Endothelial cell (in vitro differentiated cells): ENCODE data around the gene SYNDIG1. TPM values are rescaled to one million over a fixed set of nuclear protein-coding genes. Genes with fewer than 3 reads are reported as not detected.

Source experiments
- DNase-seq: peaks from one replicate; pipeline ENCODE4 v3.0.0; 2021; ENCODE audit warnings: low spot score
- H3K27ac Mint-ChIP-seq: one replicate; pipeline ENCODE4 v1.8.0; 2021; ENCODE audit warnings: mixed read lengths, inconsistent platforms; ENCODE audit not compliant: unreplicated experiment
- H3K27me3 Mint-ChIP-seq: one replicate; pipeline ENCODE4 v1.8.0; 2021; ENCODE audit warnings: mild to moderate bottlenecking, moderate library complexity, mixed read lengths, inconsistent platforms; ENCODE audit not compliant: unreplicated experiment
- H3K36me3 Mint-ChIP-seq: one replicate; pipeline ENCODE4 v1.8.0; 2021; ENCODE audit warnings: mild to moderate bottlenecking, low read depth, mixed read lengths, inconsistent platforms; ENCODE audit not compliant: unreplicated experiment
- H3K4me1 Mint-ChIP-seq: one replicate; pipeline ENCODE4 v1.8.0; 2021; ENCODE audit warnings: mild to moderate bottlenecking, mixed read lengths, inconsistent platforms; ENCODE audit not compliant: unreplicated experiment
- H3K4me3 Mint-ChIP-seq: one replicate; pipeline ENCODE4 v1.8.0; 2021; ENCODE audit warnings: mild to moderate bottlenecking, mixed read lengths, inconsistent platforms; ENCODE audit not compliant: unreplicated experiment
- H3K9me3 Mint-ChIP-seq: one replicate; pipeline ENCODE4 v1.8.0; 2021; ENCODE audit warnings: mixed read lengths, inconsistent platforms; ENCODE audit not compliant: unreplicated experiment
- CTCF ChIP-seq: fragments of 200-600 bp; sonication (generic); IDR thresholded peaks from one replicate; pipeline ENCODE4 v1.5.0; 2021; ENCODE audit warnings: antibody characterized with exemption; ENCODE audit not compliant: unreplicated experiment
- total RNA-seq: library from RNA; stranded (reverse); fragmentation: NEBNext Ultra II Directional; extraction: Animal tissue kit (Norgen Biotek cat#: 25700); gene quantifications from one replicate; pipeline ENCODE4 v1.2.1, GENCODE V29; 2021; ENCODE audit not compliant: unreplicated experiment

The SYNDIG1 gene
- total RNA-seq, 1 donor from 2014 or later: 8.1 TPM

GRCh38 chr20:24658920-24659660 is 189.7 kb downstream of the SYNDIG1 start:
- Mint-ChIP-seq H3K4me3 (no peak overlapping the region), H3K9me3 (no peaks in the 10 kb centered on the region), H3K4me1 (peaks cover 2% of the 10 kb centered on the region), H3K36me3 (peaks cover 7% of the 10 kb centered on the region), H3K27ac (no peak overlapping the region), H3K27me3 (peaks cover 3% of the 10 kb centered on the region)
- no peak for TF ChIP-seq CTCF
- no peak for DNase-seq

GRCh38 chr20:24659835-24660234 is 190.4 kb downstream of the SYNDIG1 start:
- Mint-ChIP-seq H3K4me1 (no peaks in the 10 kb centered on the region), H3K4me3 (no peak overlapping the region), H3K36me3 (peaks cover 10% of the 10 kb centered on the region), H3K9me3 (no peaks in the 10 kb centered on the region), H3K27me3 (peaks cover 3% of the 10 kb centered on the region), H3K27ac (no peak overlapping the region)
- TF ChIP-seq CTCF: no peak
- DNase-seq: no peak

GRCh38 chr20:24660651-24661050 is 191.2 kb downstream of the SYNDIG1 start:
- no peak for TF ChIP-seq CTCF
- no peak overlapping the region for H3K4me3 Mint-ChIP-seq
- H3K27me3 Mint-ChIP-seq: peaks cover 2% of the 10 kb centered on the region
- no peaks in the 10 kb centered on the region for H3K4me1 Mint-ChIP-seq
- H3K27ac Mint-ChIP-seq: no peak overlapping the region
- H3K9me3 Mint-ChIP-seq: no peaks in the 10 kb centered on the region
- peaks cover 11% of the 10 kb centered on the region for H3K36me3 Mint-ChIP-seq
- no peak for DNase-seq

- no peaks in the 10 kb centered on the region for H3K4me1 Mint-ChIP-seq
- no peak for TF ChIP-seq CTCF
- H3K27me3 Mint-ChIP-seq: no peaks in the 10 kb centered on the region
- no peaks in the 10 kb centered on the region for H3K9me3 Mint-ChIP-seq
- no peak overlapping the region for H3K27ac Mint-ChIP-seq
- no peak overlapping the region for H3K4me3 Mint-ChIP-seq
- no peak for DNase-seq
- H3K36me3 Mint-ChIP-seq: peaks cover 14% of the 10 kb centered on the region
These were observed 191.8 kb downstream of the SYNDIG1 start for GRCh38 chr20:24661255-24661654.

GRCh38 chr20:24662322-24662721 is 192.9 kb downstream of the SYNDIG1 start:
- Mint-ChIP-seq H3K9me3 (no peaks in the 10 kb centered on the region), H3K4me3 (no peak overlapping the region), H3K36me3 (peaks cover 15% of the 10 kb centered on the region), H3K27ac (no peak overlapping the region), H3K4me1 (no peaks in the 10 kb centered on the region), H3K27me3 (no peaks in the 10 kb centered on the region)
- TF ChIP-seq CTCF: no peak
- DNase-seq: no peak
